ENCODE data around the gene LPO. TPM values are rescaled to one million over a fixed set of nuclear protein-coding genes. Genes with fewer than 3 reads are reported as not detected.

LPO gene
- total RNA-seq, 1 donor from 2014 or later = not detected

DNA sequence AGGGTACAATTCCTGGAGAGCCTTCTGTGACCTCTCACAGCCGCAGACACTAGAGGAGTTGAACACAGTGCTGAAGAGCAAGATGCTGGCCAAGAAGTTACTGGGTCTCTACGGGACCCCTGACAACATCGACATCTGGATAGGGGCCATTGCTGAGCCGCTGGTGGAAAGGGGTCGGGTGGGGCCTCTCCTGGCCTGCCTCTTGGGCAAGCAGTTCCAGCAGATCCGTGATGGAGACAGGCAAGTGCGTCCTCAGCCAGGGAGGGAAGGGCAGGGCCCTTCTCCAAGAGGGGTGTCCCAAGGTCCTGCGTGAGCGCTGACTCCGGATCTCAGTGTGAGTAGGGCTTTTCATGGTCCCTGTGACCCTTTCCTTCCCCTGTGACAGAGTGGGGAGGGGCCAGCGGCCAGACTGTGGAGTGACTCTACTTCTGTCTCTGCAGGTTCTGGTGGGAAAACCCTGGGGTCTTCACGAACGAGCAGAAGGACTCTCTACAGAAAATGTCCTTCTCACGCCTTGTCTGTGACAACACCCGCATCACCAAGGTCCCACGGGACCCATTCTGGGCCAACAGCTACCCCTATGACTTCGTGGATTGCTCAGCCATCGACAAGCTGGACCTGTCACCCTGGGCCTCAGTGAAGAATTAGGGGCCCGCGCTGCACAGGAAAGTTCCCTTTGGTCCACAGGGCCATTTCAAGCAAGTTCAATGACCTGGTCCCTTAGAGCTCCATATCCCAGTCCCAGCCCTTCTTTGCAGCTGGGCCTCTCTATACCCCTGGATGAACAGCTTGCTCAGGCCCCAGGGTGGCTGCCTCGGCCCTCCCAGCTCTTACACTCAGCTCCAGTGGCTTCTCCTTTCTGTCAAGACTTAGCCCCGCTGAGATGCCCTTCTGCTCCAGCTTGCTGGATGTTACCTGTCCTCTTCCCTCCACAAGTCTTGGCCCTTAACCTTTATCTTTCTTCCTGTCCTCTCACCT lies 29.3 kb downstream of the LPO start:
- no peaks in the 10 kb centered on the region for H3K4me1 Mint-ChIP-seq (ENCODE audit: low read depth, unreplicated experiment)
- DNase-seq = no peak

DNA sequence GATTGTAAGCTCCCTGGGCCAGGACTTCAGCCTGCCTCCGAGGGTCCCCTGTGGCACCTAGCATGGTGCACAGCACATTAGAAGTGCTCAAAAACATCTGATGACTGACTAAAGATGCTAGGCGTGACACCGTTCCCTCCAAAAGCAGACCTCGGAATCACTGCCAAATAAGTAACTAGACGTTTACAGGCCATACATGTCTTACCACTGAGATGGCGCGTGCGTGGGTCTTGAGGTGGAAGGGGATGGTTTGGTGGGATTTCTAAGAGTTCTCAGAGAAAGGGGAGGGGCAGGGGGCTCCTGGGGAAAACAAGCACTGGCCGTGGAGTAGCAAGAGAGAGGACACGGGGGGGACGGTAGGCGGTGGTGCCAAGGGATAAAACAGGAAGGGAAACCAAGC lies 29.9 kb downstream of the LPO start:
- DNase-seq = no peak
- H3K9me3 Mint-ChIP-seq (ENCODE audit: unreplicated experiment) = peaks cover 2% of the 10 kb centered on the region
- TF ChIP-seq, protein P1, sequence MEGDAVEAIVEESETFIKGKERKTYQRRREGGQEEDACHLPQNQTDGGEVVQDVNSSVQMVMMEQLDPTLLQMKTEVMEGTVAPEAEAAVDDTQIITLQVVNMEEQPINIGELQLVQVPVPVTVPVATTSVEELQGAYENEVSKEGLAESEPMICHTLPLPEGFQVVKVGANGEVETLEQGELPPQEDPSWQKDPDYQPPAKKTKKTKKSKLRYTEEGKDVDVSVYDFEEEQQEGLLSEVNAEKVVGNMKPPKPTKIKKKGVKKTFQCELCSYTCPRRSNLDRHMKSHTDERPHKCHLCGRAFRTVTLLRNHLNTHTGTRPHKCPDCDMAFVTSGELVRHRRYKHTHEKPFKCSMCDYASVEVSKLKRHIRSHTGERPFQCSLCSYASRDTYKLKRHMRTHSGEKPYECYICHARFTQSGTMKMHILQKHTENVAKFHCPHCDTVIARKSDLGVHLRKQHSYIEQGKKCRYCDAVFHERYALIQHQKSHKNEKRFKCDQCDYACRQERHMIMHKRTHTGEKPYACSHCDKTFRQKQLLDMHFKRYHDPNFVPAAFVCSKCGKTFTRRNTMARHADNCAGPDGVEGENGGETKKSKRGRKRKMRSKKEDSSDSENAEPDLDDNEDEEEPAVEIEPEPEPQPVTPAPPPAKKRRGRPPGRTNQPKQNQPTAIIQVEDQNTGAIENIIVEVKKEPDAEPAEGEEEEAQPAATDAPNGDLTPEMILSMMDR (IDR thresholded peaks at IDR 0.05; ENCODE audit: partially characterized antibody, unreplicated experiment) = no peak
- no peak overlapping the region for H3K27ac Mint-ChIP-seq (ENCODE audit: unreplicated experiment)
- H3K36me3 Mint-ChIP-seq (ENCODE audit: unreplicated experiment) = peaks cover 5% of the 10 kb centered on the region
- H3K27me3 Mint-ChIP-seq (ENCODE audit: unreplicated experiment) = peaks cover 6% of the 10 kb centered on the region
- no peaks in the 10 kb centered on the region for H3K4me1 Mint-ChIP-seq (ENCODE audit: low read depth, unreplicated experiment)
- no peak overlapping the region for H3K4me3 Mint-ChIP-seq (ENCODE audit: unreplicated experiment)

More for the DNA sequence above, 29.3 kb downstream of the LPO start:
- Mint-ChIP-seq H3K36me3 (ENCODE audit: unreplicated experiment) (peaks cover 5% of the 10 kb centered on the region), H3K27ac (ENCODE audit: unreplicated experiment) (no peak overlapping the region), H3K9me3 (ENCODE audit: unreplicated experiment) (peaks cover 2% of the 10 kb centered on the region), H3K27me3 (ENCODE audit: unreplicated experiment) (peaks cover 2% of the 10 kb centered on the region), H3K4me3 (ENCODE audit: unreplicated experiment) (no peak overlapping the region)
- TF ChIP-seq, protein P1 (IDR thresholded peaks at IDR 0.05; ENCODE audit: partially characterized antibody, unreplicated experiment) = no peak

DNA sequence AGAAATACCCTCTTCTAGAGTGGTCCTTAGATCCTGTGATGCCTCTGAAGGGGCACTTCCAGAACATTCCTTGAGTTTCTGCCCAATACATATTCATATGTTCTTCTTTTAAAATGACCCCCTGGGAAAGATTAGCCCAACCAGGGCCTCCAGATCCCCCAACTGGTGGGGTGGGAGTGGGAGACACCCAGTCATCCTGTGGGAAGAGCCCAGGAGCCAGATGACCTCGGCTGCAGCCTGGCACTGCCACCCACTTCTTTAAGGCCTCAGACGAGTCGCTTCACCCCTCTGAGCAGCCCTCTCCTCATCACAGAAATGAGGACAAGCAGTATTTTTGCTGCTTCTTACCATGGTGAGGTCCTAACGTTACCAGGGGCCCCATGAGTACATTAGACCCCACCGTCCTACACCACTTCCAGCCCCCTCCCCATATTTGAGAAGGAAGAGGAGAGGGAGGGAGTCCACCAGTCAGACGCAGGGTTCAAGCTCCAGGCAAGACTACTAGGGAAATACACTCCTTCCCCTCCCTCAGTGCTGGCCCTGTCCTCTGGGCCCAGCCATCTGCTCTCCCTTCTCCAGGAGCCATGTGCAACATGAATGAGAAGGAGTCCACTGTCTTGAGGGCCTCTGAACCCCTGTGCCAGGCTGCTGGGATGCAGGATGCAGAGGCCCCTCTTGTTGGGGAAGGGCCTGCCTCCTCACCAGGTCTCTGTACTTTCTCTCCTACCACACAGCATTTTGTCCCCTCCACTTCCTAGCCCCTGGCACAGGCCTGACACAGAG lies 30.6 kb downstream of the LPO start:
- H3K4me3 Mint-ChIP-seq (ENCODE audit: unreplicated experiment) = no peak overlapping the region
- H3K36me3 Mint-ChIP-seq (ENCODE audit: unreplicated experiment) = peaks cover 5% of the 10 kb centered on the region
- peaks cover 2% of the 10 kb centered on the region for H3K9me3 Mint-ChIP-seq (ENCODE audit: unreplicated experiment)
- H3K27me3 Mint-ChIP-seq (ENCODE audit: unreplicated experiment) = peaks cover 6% of the 10 kb centered on the region
- no peaks in the 10 kb centered on the region for H3K4me1 Mint-ChIP-seq (ENCODE audit: low read depth, unreplicated experiment)
- no peak overlapping the region for H3K27ac Mint-ChIP-seq (ENCODE audit: unreplicated experiment)
- DNase-seq = no peak
- TF ChIP-seq, protein P1 (IDR thresholded peaks at IDR 0.05; ENCODE audit: partially characterized antibody, unreplicated experiment) = no peak

DNA sequence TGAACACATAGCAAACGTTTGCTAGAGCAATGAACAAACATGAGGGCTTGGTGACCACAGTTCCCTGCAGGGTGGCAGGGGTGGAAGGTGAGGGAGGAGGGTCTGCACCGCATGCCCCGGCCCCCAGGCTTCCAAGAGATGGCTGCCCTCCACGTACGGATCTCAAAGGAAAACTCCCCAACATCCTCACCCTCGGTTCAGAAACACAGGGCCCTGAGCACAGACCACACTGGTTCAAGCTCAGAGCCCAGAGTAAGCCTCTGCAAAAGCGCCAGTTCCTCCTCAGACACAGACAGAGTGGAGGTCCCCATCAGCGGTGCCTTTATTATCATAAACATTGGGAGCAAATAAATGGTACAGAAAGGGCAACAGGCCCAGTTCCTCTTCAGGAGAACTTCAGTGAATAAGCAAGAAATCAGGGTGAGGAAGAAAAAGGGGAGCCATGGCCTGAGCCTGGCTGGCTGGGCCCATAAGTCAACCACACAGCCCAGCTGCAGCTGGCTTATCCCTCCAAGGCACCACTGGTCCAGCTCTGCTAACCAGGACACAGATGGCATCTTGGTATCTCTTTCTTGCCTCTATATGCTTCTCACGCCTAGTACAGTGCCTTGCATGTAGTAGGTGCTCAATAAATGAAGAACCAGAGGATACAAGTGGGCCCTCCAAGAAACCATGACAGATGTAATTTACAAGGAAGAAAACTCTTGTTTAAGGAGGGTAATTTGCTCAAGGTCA lies 31.3 kb downstream of the LPO start:
- H3K27me3 Mint-ChIP-seq (ENCODE audit: unreplicated experiment) = peaks cover 6% of the 10 kb centered on the region
- no peaks in the 10 kb centered on the region for H3K4me1 Mint-ChIP-seq (ENCODE audit: low read depth, unreplicated experiment)
- H3K27ac Mint-ChIP-seq (ENCODE audit: unreplicated experiment) = no peak overlapping the region
- H3K9me3 Mint-ChIP-seq (ENCODE audit: unreplicated experiment) = peaks cover 2% of the 10 kb centered on the region
- TF ChIP-seq, protein P1 (IDR thresholded peaks at IDR 0.05; ENCODE audit: partially characterized antibody, unreplicated experiment) = no peak
- no peak for DNase-seq
- H3K4me3 Mint-ChIP-seq (ENCODE audit: unreplicated experiment) = no peak overlapping the region
- peaks cover 5% of the 10 kb centered on the region for H3K36me3 Mint-ChIP-seq (ENCODE audit: unreplicated experiment)
